Stimulated activated CD4-positive, alpha-beta T cell treated with anti-CD3 and anti-CD28 coated beads, Interleukin-1b, Interleukin-23, amount 100 ng/mL, for 24 hours (primary cell): ENCODE results near the gene EDNRB.
"Not testable (repeated sequence)": the region's sequence is repeated elsewhere in the genome, so short reads cannot be mapped to it uniquely, and the experiment has no call there.

Experiments used
- DNase-seq, 4 experiments: peaks; one replicate each; pipeline ENCODE4 v3.0.0-alpha.2; 2020; ENCODE audit warnings: low read depth in 4 of 4, low spot score in 1 of 4

EDNRB gene

DNA sequence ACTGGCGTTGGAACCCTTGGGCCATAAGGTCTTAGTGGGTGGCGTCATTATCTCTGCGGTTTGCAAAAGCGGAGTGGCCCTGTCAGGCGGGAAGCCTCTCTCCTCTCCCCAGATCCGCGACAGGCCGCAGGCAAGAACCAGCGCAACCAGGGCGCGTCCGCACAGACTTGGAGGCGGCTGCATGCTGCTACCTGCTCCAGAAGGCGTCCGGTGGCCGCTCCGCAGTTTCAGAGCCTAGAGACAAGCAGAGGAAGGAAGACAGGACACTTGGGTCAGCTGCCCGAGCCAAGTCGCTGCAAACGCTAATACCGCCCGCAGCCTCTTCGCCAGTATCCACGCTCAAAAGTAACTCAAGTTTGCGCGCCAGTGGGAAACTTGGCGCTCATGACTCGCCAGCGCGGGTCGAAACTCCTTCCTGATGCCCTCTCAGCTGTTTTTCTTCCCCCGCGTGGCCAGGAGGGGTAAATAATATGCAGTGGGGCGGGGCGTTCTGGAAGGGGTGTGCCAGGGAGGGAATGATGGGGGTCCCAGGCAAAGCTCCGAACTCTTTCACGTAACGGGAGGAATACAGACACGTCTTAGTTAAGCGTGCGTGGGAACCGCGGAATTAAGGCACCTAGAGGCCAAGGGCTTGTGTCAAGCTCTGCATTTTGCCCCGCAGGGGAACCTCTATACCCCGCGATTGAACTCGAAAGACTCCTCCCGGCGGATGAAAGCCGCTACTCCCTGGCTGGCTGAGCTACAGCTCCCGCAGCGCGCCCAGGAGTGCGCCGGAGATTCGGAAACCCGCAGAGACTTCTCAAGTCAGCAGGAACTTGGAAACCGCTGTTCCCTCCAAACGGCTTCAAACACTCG is at the start of gene EDNRB:
EDNRB (minus strand) TSS at position 441 of the 855 bp plus-strand sequence; CDS start at position 183, 258 bp downstream.
- no peak for DNase-seq

DNA sequence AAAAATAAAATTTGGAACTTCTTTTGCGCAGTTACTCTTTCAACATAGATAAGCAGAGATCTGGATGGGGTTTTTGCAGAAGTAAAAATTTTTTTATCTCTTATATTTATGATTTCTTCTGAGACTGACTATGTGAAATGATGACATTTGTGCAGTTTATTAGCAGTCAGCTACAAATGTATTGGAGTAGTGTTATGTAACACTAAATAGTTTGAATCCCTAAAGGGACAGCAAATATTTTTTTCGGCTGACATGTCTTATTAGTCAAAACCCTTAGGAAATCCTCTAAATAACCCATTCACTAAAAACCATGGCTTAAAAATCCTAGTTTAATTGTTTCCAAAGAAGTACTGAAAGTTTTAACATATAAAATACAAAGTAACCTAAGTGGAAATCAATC is 48.0 kb upstream of the EDNRB start:
- DNase-seq, result no peak

DNA sequence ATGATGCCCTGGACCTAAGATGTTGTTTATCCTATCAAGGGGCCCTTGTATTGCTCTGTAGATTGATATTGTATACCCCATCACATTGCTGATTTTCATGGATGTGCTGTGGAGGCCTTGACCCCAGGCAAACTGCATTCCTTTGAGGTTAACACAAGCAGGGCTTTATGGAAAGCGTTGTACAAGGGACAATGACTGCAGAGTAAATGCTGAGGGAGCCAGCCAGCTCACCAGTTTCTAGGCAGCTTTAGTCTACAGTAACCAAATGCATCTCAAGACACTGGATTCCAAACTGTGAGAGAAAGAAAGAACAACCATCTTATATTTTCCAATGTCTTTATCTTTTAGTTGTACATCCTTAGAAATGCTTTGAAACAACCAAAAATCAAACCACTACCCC is 34.1 kb upstream of the EDNRB start:
- DNase-seq, result no peak

DNA sequence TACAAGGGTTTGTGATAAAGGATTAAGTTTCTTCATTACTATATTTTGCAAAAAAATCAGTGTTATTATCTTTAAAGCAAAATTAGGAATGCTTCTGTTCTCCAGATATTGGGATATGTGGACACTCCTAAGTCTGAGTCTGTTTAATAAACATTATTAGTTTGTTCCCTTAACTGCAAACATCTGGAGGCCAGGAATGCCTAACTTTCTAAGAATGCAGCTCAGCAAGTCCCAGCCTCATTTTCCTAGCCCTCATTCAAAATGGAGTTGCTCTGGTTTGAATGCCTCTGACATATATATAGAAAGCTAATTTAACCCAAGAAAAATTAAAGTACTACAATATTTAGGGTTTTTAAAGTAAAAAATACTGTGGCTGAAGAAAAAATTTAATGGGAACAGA is 33.6 kb upstream of the EDNRB start:
- no peak for DNase-seq

DNA sequence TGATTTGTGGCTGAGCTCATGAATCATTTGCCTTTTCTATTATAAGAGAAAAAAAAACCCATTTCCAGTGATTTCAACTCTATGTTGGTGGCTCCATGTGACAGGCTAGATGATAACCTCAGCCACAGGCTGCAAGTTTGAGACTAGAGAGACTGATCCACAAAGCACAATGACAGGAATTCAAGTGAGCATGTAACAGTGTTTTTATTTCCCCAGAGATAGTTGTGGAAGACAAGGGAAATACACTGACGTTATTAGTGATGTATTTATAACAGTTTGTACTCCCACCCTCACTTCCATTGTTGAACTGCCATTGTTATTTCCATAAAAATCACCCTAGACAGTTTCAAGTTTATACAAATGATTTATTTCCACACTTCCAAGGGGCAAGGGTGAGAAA is 27.9 kb upstream of the EDNRB start:
- DNase-seq, result no peak

DNA sequence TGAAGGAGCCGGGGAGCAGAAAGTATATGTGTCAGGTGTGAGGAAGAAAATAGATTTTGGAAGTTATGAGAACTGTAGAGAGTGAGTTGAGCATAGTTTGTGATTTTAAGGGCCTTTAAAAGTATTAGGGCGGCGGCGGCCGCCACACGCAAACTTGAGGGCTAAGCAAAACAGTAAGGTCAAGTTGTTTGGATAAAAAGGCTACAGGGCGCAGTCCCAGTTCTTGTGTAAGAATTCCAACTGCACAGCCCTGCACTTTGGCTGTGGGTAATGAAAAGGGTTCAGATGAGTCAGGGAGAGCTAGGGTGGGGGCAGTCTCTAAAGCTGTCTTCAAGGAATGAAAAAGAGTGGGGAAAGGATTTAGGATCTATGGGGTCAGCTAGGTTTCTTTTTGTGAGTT is 16.4 kb upstream of the EDNRB start:
- DNase-seq, result not testable (repeated sequence)

DNA sequence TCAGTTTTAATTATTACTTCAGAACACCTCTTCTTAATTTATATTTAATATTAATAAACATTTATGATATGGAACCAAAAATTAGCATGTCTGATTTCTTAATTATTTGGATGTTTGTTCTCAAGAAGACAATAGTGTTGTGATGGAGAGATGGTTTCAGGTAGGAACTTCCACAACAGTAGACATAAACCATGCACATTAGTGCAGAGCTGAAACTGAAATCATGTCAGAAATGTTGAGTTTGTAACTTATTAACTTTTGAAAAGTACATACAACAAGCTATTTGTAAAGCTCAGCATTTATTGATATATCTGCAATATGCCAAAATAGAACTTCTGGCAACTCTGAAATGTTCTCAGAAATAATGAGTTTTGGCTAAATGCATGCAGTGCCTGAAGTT is 11.8 kb upstream of the EDNRB start:
- no peak for DNase-seq

DNA sequence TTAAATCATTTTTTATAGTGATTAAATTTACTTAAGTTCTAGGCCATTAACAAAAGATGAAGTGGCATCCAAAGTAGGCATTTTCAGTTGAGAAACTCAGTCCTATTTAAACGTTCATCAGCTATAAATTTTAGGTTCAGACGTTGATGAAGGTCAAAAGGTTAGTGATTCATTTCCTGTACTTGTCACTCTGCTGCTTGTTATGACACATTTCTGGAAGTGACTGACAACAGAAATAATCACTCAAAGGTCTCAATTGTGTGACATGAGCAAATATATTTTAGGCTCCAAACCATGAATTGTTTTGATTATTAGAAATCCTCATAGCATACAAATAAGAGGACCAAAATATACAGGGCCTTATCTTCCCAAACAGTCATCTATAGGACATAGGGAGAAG is 10.3 kb upstream of the EDNRB start:
- no peak for DNase-seq

DNA sequence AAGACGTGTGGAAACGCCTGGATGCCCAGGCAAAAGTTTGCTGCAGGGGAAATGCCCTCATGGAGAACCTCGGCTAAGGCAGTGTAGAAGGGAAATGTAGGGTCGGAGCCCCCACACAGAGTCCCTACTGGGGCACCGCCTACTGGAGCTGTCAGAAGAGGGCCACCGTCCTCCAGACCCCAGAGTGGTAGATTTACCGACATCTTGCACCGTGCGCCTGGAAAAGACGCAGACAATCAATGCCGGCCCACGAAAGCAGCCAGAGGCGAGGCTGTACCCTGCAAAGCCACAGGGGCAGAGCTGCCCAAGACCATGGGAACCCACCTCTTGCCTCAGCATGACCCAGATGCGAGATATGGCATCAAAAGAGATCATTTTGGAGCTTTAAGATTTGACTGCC is 7.0 kb upstream of the EDNRB start:
- no peak for DNase-seq

DNA sequence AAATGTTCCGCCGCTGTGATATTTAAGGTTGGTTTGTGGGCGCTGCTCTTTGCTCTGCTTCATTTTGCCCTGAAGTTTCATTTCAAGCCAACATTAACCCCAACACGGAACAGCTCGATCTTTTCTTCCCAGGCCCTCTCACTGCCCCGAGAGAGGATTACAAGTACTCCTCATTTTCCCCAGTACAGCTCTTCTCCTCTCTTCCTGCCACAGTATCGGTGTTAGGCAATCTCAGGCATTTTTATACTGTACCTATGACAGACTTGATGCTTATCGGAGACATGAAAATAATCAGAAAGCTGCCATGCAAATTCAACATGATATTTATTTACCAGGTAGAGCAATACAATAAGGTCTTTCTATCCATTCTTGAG is 1.3 kb upstream of the EDNRB start:
- no peak for DNase-seq

DNA sequence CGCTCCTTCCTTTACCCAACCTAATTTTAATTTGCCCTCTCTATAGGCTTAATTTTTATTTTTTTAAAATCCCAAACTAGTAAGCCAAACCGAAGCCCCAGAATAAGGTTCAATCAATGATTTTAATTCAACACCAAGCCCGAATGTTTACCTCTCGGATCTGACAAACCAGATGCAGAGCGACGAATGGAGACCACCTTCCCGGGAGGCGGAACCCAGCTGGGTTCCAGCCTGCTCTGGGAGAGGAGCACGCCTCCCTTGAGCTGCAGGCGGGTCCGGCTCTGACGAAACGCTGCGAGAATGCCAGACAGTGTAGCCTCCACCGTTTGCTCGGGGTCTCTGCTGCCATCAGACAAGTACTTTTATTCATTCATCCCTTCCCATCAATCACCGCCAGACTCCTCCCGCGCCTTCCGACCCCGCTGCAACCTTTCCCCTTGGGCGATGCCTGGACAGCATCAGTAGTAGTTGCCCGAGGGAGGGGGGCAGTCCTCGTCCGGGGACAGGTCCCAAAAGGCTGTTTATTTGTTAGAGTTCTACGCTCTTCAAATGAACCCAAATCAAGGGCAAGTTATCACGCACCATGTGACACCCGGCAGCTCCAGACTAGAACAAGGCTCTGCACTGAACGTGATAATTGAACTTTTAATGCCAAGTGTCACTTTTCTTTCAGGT is 752 bp upstream of the EDNRB start:
- no peak for DNase-seq

DNA sequence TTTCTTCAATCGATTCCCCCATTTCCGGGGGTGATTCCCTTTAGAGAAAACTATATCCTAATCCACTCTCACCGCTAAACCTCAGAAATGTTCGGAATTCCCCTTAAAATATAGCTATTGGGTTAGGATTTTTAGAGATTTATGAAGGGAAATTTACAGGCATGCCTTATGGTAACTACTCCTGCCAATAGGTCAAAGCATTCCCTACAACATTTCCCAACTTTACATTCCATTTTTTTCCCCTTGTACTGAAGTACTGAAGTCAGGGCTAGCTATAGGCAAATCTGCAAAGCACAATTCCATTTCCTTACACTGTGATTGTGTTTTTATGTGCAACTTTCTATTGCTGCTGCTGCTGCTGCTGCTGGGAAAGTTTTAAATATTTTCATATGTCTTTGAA is 2.1 kb downstream of the EDNRB start:
- no peak for DNase-seq

DNA sequence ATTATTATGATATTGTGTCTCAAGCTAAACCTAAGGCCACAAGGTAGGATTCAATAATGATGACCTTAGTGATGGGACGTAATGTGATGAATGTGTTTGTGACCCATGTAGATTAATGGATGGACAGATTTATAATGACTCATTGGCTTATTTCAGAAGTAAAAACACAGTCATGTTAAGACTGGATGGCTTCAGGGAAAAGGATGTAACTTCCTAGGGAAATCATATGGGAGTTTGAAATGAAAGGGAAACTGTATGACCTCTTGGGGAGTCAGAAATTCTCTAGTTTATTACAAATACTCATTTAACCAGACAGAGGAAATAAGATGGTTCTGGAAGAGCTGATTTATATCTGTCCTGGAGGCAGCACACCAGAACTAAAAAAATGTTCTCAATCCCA is 2.9 kb downstream of the EDNRB start:
- DNase-seq, result no peak

DNA sequence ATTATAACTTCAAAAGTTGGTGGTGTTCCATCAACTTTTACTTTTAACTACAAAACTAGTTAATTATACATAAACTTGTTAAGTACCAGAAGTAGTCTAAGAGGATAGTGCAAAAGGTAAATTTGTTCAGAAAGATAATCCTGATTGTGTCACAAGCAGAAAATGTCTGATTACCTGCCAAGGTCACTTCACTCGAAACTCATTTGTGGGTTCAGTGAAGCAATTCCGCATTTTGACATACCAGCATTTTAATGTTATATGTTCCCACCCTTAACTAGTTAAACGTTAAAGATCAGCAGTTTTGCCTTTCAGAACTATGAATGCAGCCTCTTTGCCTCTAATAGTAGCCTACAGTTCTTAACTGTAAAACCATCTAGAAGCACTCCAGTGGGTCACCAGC is 5.6 kb downstream of the EDNRB start:
- no peak for DNase-seq

DNA sequence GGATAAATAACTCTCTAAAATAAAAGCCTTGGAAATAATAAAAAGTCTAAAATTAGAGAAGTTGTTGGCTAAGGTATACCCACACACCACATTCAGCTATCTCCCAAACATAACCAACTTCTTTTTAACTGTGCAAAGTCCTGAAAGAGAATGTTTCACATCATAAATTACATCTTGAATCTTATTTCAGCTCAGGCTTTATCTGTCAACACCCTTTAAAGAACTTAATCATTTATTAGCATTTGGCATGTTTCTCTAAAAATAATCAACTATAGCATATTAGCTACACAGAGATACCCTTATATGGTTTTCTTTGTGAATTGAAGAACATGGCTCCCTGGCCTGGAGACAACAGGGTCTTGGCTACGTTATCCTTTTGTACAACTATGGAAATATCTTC is 6.9 kb downstream of the EDNRB start:
- DNase-seq, result no peak

DNA sequence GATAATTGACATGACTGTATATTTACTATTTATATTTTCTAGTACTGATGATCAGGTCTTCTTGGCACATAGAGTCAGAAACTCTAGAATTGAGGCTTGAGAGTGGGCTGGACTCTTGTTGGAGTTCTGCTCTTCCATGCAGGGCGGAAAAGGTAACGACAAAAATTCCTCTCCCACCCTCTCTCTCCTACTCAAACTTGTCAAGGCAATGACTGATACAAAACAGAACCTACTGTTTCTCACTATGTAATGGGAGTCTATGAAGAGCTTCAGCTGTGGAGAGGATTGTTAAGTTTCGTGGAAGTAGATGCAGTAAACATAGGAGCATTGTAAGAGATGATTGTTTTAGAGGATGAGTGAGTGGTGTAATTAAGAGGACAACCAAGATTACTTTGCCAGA is 8.8 kb downstream of the EDNRB start:
- no peak for DNase-seq

DNA sequence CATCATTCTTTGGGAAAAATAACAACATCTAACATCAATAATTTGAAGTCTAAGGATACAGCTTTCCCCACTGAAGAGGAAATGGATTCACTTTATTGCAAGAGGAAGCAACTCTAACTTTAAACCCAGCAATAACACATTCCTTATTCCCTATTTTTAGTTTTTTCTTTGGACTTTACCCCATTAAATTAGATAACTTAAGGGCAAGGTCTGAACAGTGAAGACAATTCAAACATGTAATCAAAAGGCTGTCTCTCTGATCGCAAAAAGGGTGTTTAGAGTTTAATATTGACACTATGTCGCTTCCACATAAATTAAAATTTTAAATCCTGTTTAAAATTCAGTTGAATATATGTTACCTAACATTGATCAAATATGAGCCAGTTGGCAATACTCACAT is 10.1 kb downstream of the EDNRB start:
- DNase-seq, result no peak

DNA sequence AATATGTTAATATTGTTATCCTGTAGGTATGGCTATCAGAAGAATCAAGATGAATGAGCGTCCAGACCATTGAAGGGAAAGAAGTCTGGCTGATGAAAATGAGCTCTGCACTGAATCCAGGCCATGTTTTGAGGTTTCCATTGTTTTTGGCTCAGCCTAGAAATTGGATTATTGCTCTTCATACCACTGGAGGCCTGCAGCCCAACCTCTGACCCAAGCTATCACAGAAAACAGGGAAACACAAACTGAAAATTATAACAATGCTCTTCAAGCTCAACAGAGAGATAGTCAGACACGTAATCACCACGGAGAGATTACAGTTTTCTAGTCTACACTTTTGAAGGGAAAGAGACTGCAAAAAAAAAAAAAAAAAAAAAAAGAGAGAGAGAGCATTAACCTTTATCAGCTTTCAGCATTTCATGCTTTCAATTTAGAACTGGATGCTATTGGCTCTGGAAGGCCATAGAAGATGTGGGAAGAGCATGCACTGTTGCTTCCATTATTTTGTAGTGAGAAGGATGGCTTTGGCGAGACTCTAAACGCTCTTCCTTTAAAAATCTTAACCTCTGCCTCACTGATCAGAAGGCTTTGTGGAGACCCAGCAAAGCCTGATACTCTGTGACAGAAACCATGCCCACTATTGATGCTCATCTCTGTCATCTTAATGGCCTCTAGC is 10.8 kb downstream of the EDNRB start:
- DNase-seq, result no peak

DNA sequence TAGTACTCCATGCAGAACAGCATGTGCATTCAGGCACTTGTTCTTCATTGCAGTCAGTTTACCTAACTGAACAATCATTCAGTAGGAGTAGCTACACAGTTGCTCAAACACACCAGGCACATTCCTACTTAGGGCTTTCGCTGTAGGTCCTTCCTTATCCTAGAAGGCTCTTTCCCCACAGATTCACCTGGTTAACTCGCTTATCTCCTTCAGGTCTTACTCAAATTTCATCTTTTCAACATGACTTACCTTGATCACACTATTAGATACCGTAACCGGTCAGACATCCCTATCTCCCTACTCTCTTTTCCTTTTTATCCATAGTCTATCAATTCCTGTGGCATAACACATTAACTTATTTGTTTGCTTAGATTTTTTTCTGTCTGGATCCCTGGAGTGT is 14.6 kb downstream of the EDNRB start:
- DNase-seq, result no peak

DNA sequence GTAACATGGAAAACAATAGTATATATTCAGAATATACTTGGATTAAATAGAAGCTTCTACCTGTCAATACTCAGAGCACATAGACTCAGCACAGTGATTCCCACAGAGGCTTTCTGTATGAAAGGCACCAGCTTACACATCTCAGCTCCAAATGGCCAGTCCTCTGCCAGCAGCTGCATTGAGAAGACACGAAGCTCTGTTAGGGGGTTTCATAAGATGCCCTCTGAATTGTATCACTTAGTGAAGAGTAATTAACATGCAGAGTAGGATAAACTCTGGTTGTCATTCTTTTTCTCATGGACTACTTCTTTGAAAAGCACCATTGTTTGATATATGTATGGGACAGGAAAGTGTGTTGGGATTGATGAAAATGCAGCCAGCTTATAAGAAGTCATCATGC is 15.2 kb downstream of the EDNRB start:
- no peak for DNase-seq

DNA sequence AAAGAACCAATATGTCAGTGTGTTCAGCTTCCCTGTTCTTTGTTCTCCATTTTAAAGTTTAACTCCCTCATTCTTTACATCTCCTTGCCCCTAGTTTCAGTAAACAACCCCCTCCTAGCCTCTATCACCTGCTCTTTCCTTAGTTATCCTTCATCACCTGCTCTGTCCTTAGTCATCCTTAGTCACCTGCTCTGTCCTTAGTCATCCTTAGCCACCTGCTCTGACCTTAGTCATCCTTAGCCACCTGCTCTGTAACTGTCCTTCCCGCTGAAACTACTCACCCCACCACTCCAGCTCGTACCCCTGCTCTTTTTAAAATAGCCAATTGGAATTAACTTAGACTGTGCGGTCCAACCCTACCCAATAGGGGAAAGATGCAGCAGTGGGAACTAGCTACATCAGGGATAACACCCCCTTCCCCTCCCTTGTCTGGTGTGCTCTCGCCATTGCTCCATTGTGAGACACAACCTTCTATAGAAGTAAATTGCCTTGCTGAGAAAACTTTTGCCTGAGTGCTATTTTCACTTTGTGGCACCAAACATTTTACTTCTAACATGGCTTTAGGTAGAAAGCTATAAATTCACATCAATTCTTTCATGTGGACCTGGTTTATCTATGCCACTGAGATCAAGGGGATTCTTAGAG is 16.2 kb downstream of the EDNRB start:
- DNase-seq, result no peak

DNA sequence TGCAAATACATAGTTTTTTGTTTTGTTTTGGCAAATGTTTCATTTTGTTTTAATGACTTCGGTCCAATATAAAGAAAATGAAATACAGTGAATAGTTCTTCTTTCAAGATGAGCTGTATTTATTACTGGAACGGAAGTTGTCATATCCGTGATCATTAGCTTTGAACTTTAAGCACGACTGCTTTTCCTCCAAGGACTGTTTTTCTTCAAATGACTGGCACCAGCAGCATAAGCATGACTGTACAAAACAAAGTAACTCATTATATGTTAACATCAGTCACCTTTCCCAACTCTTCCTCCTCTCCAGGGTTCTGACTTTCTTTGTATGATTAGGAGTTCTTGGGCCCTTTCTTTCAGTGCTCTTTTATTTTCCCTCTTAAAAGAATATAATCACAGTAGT is 20.5 kb downstream of the EDNRB start:
- no peak for DNase-seq
